HG02938 (cell line): ENCODE data around the gene RAPGEFL1.
"Not testable (repeated sequence)": the region's sequence is repeated elsewhere in the genome, so short reads cannot be mapped to it uniquely, and the experiment has no call there.

Experiments used
- ATAC-seq: cut with Tn5 transposase; IDR thresholded peaks from one replicate; pipeline ENCODE4 v1.9.1; 2021; ENCODE audit warnings: mild to moderate bottlenecking, moderate library complexity; ENCODE audit not compliant: unreplicated experiment

RAPGEFL1 gene

GRCh38 chr17:40177275-40177874 lies at the start of gene RAPGEFL1:
RAPGEFL1 (plus strand) TSS chr17:40177470; CDS start chr17:40177862, 392 bp downstream.
- ATAC-seq, result no peak

GRCh38 chr17:40129498-40129897 lies 47.8 kb upstream of the RAPGEFL1 start:
- ATAC-seq, result no peak

- ATAC-seq, result no peak
Observed at GRCh38 chr17:40130352-40131042, 46.8 kb upstream of the RAPGEFL1 start.

GRCh38 chr17:40134184-40134583 lies 43.1 kb upstream of the RAPGEFL1 start:
- ATAC-seq, result no peak

GRCh38 chr17:40135817-40136216 lies 41.5 kb upstream of the RAPGEFL1 start:
- no peak for ATAC-seq

GRCh38 chr17:40139566-40140058 lies 37.7 kb upstream of the RAPGEFL1 start:
- peak; percentile 1 for ATAC-seq

GRCh38 chr17:40143166-40143565 lies 34.1 kb upstream of the RAPGEFL1 start:
- not testable (repeated sequence) for ATAC-seq

- ATAC-seq, result no peak
Observed at GRCh38 chr17:40145476-40145875, 31.8 kb upstream of the RAPGEFL1 start.

- ATAC-seq, result no peak
Observed at GRCh38 chr17:40148527-40148926, 28.7 kb upstream of the RAPGEFL1 start.

- ATAC-seq, result no peak
Observed at GRCh38 chr17:40150276-40150675, 27.0 kb upstream of the RAPGEFL1 start.

GRCh38 chr17:40151414-40151963 lies 25.8 kb upstream of the RAPGEFL1 start:
- ATAC-seq, result no peak

GRCh38 chr17:40153603-40154236 lies 23.6 kb upstream of the RAPGEFL1 start:
- ATAC-seq, result no peak

- ATAC-seq, result no peak
Observed at GRCh38 chr17:40157973-40158372, 19.3 kb upstream of the RAPGEFL1 start.

- ATAC-seq, result no peak
Observed at GRCh38 chr17:40158438-40159013, 18.7 kb upstream of the RAPGEFL1 start.

GRCh38 chr17:40159456-40159855 lies 17.8 kb upstream of the RAPGEFL1 start:
- no peak for ATAC-seq

- ATAC-seq, result no peak
Observed at GRCh38 chr17:40167685-40168261, 9.5 kb upstream of the RAPGEFL1 start.

- ATAC-seq, result no peak
Observed at GRCh38 chr17:40168262-40168832, 8.9 kb upstream of the RAPGEFL1 start.

- ATAC-seq, result no peak
Observed at GRCh38 chr17:40170325-40170724, 6.9 kb upstream of the RAPGEFL1 start.

- no peak for ATAC-seq
Observed at GRCh38 chr17:40171750-40172149, 5.5 kb upstream of the RAPGEFL1 start.

- ATAC-seq, result no peak
Observed at GRCh38 chr17:40173091-40173777, 4.0 kb upstream of the RAPGEFL1 start.
